Adrenal gland (tissue), 12 donors: ENCODE results near the gene POLD2. TPM values are rescaled to one million over a fixed set of nuclear protein-coding genes. Genes with fewer than 3 reads are reported as not detected.
A peak's percentile ranks its signal among the peaks of the same experiment; 100 is the strongest.

ENCODE experiments used
- DNase-seq, 7 donors: peaks; one replicate each; pipeline ENCODE4 v3.0.0-alpha.2; 2019 to 2020
- H3K27ac ChIP-seq, 5 donors: fragments of 200-600 bp; sonication (generic) in 4 of 5; 1 replicate in 3 of 5; 2 replicates in 2 of 5; pipeline versions ENCODE4 v1.5.1 to v1.8.0; 2016 to 2020; ENCODE audit warnings: mild to moderate bottlenecking in 1 of 5
- H3K27me3 ChIP-seq: fragments of 200-600 bp; 2 replicates; pipeline ENCODE4 v1.8.0; 2021
- H3K36me3 ChIP-seq, 2 donors: fragments of 200-600 bp; replicated peaks in 1 of 2; 1 replicate in 1 of 2; 2 replicates in 1 of 2; pipeline versions ENCODE4 v1.5.1 to v1.8.0; 2018 to 2022
- H3K4me1 ChIP-seq, 2 donors: fragments of 200-600 bp; replicated peaks in 1 of 2; 1 replicate in 1 of 2; 2 replicates in 1 of 2; pipeline versions ENCODE4 v1.5.1 to v1.8.0; 2018 to 2021
- H3K4me3 ChIP-seq, 4 donors: fragments of 200-600 bp; sonication (generic) in 3 of 4; one replicate each; pipeline ENCODE4 v1.5.1; 2016 to 2018
- H3K9me3 ChIP-seq, 3 donors: fragments of 200-600 bp; sonication (generic) in 1 of 3; replicated peaks in 1 of 3; 1 replicate in 2 of 3; 2 replicates in 1 of 3; pipeline versions ENCODE4 v1.5.1 to v1.8.0; 2016 to 2021
- CTCF ChIP-seq, 6 experiments: fragments of 450-650 bp in 4 of 6; fragments of 200-600 bp in 2 of 6; sonication (generic) in 1 of 6; IDR thresholded peaks; 1 replicate in 5 of 6; 2 replicates in 1 of 6; pipeline versions ENCODE4 v1.5.1 to v1.8.0; 2016 to 2021; ENCODE audit warnings: antibody characterized with exemption in 6 of 6, mild to moderate bottlenecking in 2 of 6, moderate library complexity in 1 of 6
- POLR2A ChIP-seq, 2 donors: fragments of 450-650 bp; IDR thresholded peaks; one replicate each; pipeline ENCODE4 v1.6.1; 2017; ENCODE audit warnings: antibody characterized with exemption in 2 of 2, mild to moderate bottlenecking in 2 of 2, moderate library complexity in 1 of 2
- WGBS, 4 donors: extraction: QIAGEN DNeasy Blood & Tissue Kit in 2 of 4; methylation state at CpG; one replicate each; pipeline versions ENCODE4 v1.1.5 to v1.1.7; 2013 to 2017; 5-methylcytosine and 5-hydroxymethylcytosine counted together
- intact Hi-C, 2 donors: fragments of 100-400 bp; cut with DNase I; formaldehyde crosslinking; loops; one replicate each; pipeline versions ENCODE4 v1.14.1 to v1.15.0; 2022 to 2023
- polyA plus RNA-seq, 3 donors: library from polyadenylated mRNA; stranded (reverse); fragments of 200-250 nt in 2 of 3; fragments of 350-450 nt in 1 of 3; fragmentation: Illumina TruSeq in 1 of 3; extraction: RNeasy Lipid Tissue Mini Kit (QIAGEN cat#74804) in 1 of 3; gene quantifications; one replicate each; pipeline ENCODE4 v1.2.3, GENCODE V29; 2013 to 2014
- total RNA-seq, 9 donors: library from RNA; depleted of rRNA in 4 of 9; stranded (reverse); fragments of >200 nt in 4 of 9; fragments of 120-200 nt in 1 of 9; fragmentation: NEBNext Ultra II Directional in 1 of 9; extraction: Animal tissue kit (Norgen Biotek cat#: 25700) in 1 of 9; gene quantifications; one replicate each; pipeline versions ENCODE4 v1.1.0 to v1.2.4, GENCODE V29; 2013 to 2023
- donor health status: healthy with polysubstance abuse.
- donor health status: Bipolar disorder and iron deficiency.
- donor health status: DM: yes; HTN: yes; CAD: no.
- donor health status: DM: no; HTN: no; CAD: no.
- donor health status: DM: no; HTN: no; CAD: no.
- donor health status: DM: yes; HTN: yes; CAD: no.

The POLD2 gene
- total and polyA plus RNA-seq, 12 donors: 47.5 to 127 (median 78.1) TPM

GRCh38 chr7:44112997-44113763 is 10.2 kb downstream of the POLD2 start:
- H3K27me3 ChIP-seq: no peaks in the 10 kb centered on the region
- WGBS, 4 donors: 75 to 89% (median 80%) methylated on average over 22 to 34 of the region's 34 CpGs
- no peak overlapping the region for H3K27ac ChIP-seq
- no peak overlapping the region for H3K4me3 ChIP-seq
- H3K4me1 ChIP-seq: no peaks in the 10 kb centered on the region
- peaks cover 0 to 25% of the 10 kb centered on the region in 2 donors for H3K36me3 ChIP-seq
- TF ChIP-seq CTCF (IDR thresholded peaks at IDR 0.05) (no peak), POLR2A (IDR thresholded peaks at IDR 0.05) (no peak)
- H3K9me3 ChIP-seq: no peaks in the 10 kb centered on the region
- peak in 1 of 7 donors; percentile 7 for DNase-seq
- intact Hi-C loops: no loop called here

- no peak for TF ChIP-seq POLR2A (IDR thresholded peaks at IDR 0.05)
- TF ChIP-seq CTCF (IDR thresholded peaks at IDR 0.05): no peak
- no peaks in the 10 kb centered on the region for H3K4me1 ChIP-seq
- no peaks in the 10 kb centered on the region for H3K9me3 ChIP-seq
- 51 to 90% (median 56%) methylated on average over 7 to 41 of the region's 41 CpGs for WGBS, 4 donors
- H3K27me3 ChIP-seq: no peaks in the 10 kb centered on the region
- no peak overlapping the region for H3K4me3 ChIP-seq
- intact Hi-C loops: no loop called here
- peak in 1 of 7 donors; percentile 31 for DNase-seq
- H3K27ac ChIP-seq: no peak overlapping the region
- peaks cover 0 to 18% of the 10 kb centered on the region in 2 donors for H3K36me3 ChIP-seq
Measured at GRCh38 chr7:44112231-44112996, 10.9 kb downstream of the POLD2 start.

- Histone ChIP-seq H3K27me3 (no peaks in the 10 kb centered on the region), H3K4me1 (no peaks in the 10 kb centered on the region), H3K27ac (no peak overlapping the region), H3K36me3 (peaks cover 0 to 18% of the 10 kb centered on the region in 2 donors), H3K9me3 (no peaks in the 10 kb centered on the region), H3K4me3 (no peak overlapping the region)
- WGBS, 4 donors: 85 to 90% (median 87%) methylated on average over 14 to 16 of the region's 16 CpGs; no CpG with 5 or more reads in 1 of the 4 donors
- intact Hi-C loops: no loop called here
- DNase-seq: no peak
- TF ChIP-seq CTCF (IDR thresholded peaks at IDR 0.05) (no peak), POLR2A (IDR thresholded peaks at IDR 0.05) (no peak)
Measured at GRCh38 chr7:44111761-44112160, 11.6 kb downstream of the POLD2 start.
